ENCODE results near the gene PLEKHH2.
"Not testable (repeated sequence)": the region's sequence is repeated elsewhere in the genome, so short reads cannot be mapped to it uniquely, and the experiment has no call there.

The PLEKHH2 gene

DNA sequence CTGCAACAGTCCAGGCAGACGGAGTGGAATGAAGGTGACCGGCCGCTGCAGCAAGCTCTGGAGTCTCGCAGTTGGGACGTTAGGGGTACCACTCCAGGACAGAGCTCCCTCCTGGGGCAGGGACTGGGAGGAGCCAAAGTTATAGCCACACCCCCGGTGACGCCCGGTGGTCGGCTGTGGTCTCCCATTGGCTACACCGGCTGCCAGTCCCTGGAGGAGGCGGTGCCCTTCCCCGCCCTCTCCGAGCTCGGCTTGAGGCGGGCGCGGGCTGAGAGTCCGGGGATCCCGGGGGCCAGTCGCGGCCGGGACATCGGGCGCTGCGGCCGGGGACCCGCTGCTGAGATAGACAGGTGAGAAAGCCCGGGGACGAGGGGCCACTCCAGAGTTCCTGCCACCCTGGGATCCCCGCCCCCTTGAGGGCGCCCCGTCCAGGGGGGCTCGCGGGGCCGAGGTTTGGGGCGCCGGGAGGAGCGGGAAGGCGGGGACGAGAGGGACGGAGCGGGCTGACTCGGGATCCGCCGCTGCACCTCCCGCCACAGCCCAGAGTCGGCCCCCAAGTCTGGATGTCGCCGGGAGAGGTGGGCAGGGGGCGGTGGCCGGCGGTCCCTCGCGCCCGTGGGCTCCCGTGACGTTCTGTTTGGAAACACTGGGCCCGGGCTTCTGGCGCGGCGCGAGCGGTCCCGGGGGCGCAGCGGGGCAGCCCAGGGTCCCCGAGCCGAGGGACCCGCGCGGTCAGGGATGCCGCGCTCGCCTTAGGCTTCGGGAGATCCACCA, at the start of gene PLEKHH2:
Gene PLEKHH2 (plus strand): TSS at position 231 of the 774 bp plus-strand sequence. CDS start 7,414 bp downstream, outside the sequence.
- DNase-seq, result peak; percentile 96

DNA sequence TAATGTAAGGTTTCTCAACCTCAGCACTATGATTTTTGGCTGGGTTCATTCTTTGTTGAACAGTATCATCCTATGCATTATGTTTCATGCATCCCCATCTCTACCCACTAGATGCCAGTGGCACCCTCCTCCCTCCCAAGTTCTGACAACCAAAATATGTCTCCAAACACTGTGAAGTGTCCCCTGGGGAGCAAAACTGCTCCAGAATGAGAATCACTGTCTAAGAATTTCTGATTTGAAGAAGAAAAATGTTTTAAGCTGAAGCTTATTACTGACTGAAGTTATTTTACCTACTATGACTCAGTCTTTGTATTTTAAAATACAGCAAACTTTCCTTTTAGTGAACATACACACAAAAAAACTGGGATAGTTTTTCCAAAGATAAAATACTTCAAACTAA, 44.6 kb upstream of the PLEKHH2 start:
- no peak for DNase-seq

DNA sequence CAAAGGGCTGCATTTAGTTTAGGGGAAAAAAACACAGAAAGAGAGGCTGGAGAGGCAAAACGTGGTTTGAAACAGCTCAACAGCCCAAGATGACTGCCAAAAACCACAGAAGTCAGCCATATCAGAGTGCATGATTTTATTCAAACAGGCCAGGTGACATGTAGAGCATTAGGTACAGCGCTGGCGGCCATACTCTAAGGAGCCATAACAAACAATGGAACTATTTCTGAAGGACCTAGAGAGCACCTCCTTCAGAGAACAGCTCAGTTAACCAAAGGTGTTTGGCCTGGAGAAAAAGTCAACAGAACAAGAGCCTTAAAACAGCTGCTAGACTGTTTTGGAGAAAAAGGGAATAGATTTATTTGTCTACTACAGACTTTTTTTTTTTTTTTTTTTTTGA, 43.8 kb upstream of the PLEKHH2 start:
- DNase-seq, result no peak

DNA sequence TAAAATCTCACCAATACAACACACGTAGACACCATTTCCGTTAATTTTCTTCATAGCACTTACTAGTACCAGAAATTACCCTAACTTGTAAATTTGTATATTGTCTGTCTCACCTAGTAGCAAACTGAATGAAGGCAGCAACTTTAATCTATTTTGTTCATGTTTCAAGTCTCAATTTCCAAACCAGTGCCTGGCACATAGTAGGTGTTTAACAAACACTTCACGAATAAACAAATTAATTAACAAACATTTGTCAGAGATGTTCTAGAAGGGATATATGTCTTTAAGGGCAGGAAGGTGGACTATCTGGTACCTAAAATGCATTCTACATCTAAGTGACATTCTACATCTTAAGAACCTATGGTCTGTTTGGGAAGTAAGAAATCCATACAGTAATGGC, 42.2 kb upstream of the PLEKHH2 start:
- DNase-seq, result no peak

DNA sequence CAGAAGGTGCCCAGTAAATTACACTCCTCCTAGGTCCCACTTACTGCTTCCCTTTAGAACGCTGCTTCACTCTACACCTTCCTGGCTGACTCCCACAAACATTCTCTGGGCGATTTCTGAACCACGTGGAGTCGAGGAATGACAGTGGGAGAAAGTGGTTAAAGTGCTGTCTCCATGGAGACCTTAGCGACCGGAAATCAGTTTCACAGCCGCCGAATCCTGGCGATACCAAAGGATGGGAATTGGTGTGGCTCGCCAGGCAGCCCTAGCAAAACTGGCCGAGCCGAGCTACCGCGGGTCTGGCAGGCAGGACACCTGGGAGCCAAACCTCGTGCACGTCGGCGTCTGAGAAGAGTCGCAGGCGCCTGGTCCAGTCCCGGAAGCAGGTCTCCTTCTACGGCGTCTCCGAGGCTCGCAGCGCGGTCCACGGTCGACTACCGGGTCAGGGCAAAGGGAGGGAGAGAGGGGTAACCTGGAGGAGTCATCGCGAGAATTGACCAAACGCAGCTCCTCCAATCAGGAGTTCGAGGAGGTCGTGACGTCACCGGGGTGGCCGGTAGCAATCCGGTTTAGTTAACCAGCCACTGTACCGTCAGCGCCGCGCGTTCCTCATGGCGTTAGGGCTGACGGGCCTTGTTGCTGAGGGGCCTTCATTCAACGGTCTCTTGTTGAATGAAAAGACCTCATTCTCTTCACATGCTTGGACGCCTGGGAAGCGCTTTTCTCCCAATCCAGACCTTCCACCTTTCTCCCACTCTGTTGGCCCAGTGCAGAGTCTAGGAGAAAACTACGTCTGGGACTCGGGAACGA, 41.3 kb upstream of the PLEKHH2 start, which contains the start of gene THADA:
Gene THADA (minus strand): TSS at position 436 of the 810 bp plus-strand sequence. CDS start 3,646 bp downstream, outside the sequence.
- DNase-seq, result peak; percentile 99

DNA sequence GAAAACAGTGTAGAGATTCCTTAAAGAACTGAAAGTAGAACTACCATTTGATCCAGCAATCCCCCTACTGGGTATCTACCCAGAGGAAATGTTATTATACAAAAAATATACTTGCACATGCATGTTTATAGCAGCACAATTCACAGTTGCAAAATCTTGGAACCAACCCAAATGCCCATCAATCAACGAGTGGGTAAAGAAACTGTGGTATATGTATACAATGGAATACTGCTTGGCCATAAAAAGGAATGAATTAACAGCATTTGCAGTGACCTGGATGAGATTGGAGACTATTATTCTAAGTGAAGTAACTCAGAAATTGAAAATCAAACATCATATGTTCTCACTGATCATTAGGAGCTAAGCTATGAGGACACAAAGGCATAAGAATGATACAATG, 36.5 kb upstream of the PLEKHH2 start:
- DNase-seq, result not testable (repeated sequence)

DNA sequence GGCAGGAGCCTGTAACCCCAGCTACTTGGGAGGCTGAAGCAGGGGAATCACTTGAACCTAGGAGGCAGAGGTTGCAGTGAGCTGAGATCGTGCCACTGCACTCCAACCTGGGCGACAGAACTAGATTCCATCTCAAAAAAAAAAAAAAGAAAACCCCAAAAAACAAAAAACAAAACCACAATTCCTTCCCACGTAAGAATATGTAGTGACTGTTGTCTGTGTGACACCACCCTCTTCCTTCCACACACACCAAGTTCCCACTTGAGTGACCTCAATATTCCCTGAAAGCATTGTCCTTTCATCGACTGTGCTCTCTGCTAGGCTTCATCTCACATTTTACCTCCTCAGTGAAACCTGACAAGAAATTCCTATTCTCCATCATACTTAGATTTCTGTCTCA, 32.4 kb upstream of the PLEKHH2 start:
- DNase-seq, result no peak

DNA sequence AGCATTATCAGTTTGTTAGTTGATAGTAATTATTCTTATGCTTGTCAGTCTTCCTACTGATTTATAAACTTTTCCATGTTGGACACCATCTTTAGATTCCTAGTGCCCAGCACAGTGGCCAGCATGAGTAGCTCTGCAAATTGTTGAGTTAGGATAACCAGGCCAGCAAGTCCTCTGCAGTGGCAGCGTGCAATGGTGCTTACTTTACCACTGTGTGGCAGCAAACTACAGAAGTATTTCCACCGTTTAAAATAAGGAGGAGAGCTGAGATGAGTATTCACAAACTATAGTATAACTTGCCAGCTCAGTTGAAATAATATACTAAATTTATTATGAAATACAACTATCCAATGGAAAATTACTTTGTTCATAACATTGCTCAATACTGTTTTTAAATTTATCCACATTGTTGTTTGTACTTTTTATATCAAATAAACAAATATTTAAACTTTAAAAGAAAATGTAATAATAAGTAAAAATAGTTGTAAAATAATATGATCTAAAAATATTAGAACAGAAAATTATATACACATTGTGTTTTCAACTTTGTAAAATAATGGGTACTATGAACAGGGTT, 31.9 kb upstream of the PLEKHH2 start:
- DNase-seq, result no peak

DNA sequence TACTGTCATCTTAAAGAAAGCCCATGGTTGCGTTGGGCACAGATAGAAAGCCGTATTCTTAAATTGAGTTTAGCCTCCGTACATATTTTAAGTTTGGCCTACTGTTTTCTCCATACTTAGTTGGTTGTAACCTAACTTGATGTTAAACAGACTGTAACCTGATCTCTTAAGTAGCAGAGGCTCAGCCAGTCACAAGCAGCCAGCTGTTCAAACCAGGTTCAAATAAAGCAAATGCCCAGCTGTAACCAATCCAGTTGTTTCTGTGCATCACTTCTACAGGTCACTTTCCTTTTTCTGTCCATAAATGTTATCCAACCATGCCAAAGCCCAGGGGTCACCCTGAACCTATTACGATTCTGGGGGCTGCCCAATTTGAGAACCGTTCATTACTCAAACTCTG, 31.2 kb upstream of the PLEKHH2 start:
- no peak for DNase-seq

DNA sequence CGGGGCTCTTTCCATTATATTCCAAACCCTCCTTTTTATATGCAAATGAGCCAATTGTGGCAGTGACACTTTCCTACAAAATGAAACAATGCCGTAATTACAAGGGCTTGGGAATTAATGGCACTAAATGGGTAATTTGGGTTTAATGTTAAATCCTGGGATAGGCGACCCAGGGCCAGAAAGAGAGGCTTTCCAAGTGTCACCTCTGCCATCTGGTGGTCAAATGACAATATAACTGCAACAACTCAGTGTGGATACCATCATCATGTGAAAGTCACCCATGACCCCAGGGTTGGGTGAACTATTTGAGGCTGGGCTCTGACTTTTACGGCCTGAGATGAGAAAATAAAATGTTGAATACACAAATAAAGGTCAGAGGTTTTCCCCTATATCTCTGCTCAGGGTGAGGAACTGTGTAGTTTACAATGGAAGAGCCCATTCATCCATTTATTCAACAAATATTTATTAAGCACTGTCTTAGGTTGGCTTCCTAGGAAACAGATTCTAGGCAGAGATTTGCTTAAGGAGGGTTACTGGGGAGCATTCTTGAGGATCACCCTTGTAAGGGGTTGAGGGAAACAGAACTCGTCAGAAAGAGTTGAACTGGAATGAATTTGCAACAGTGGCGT, 27.7 kb upstream of the PLEKHH2 start:
- DNase-seq, result no peak

DNA sequence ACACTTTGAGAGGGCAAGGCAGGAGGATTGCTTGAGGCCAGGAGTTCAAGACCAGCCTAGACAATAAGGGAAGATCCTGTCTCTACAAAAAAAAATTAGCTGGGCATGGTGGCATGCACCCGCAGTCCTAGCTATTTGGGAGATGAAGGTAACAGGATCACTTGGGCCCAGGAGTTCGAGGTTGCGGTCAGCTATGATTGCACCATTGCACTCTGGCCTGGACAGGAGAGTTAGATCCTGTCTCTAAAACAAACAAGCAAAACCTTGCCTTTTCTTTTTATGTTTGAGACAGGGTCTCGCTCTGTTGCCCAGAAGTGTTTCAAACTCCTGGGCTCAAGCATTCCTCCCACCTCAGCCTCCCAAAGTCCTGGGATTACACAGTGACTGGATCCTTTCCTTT, 26.7 kb upstream of the PLEKHH2 start:
- DNase-seq, result no peak

DNA sequence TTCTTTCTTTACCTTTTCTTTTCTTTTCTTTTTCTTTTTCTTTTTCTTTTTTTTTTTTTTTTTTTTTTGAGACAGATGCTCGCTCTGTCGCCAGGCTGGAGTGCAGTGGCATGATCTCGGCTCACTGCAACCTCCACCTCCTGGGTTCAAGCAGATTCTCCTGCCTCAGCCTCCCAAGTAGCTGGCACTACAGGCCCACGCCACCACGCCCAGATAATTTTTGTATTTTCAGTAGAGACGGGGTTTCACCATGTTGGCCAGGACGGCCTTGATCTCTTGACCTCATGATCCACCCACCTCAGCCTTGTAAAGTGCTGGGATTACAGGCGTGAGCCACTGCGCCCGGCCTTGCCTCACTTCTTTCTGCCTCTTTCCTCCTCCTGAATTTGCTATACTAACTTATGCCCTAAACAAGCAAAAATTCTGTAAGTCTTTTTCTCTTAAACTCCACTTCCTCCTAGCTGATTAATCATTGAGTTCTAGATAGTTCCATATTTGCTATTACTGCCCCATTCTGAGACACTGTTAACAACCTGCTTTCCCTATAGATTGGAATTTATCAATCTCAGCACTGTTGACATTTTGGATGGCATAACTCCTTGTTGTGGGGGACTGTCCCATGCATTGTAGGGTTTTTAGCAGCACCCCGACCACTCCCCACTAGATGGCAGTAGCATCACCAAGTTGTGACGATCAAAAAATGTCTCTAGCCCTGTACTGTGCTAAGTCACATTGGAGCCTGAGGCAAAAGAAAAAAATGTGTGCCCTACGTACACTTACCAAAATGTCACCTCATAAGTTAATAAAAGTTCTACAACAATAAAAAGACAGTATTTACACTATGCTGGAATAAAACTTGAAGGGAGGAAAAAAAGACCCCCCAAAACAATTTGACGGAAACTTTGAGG, 24.8 kb upstream of the PLEKHH2 start:
- peak; percentile 79 for DNase-seq

DNA sequence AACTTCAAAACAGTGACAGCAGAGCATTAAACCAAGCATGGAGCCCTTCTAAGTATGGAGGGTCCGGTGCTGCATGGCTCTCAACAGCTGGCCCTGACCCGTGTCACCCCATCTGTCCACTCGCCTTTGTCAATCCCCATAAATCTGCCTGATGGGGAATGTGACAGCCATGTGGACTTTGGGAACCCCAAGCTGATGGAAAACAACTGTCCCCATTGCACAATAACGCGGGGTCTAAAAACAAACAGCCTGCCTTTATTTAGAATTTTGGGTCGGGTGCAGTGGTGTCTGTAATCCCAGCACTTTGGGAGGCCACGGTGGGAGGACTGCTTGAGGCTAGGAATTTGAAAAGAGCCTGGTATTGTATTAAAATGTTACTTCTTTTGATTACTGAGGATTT, 24.1 kb upstream of the PLEKHH2 start:
- no peak for DNase-seq

DNA sequence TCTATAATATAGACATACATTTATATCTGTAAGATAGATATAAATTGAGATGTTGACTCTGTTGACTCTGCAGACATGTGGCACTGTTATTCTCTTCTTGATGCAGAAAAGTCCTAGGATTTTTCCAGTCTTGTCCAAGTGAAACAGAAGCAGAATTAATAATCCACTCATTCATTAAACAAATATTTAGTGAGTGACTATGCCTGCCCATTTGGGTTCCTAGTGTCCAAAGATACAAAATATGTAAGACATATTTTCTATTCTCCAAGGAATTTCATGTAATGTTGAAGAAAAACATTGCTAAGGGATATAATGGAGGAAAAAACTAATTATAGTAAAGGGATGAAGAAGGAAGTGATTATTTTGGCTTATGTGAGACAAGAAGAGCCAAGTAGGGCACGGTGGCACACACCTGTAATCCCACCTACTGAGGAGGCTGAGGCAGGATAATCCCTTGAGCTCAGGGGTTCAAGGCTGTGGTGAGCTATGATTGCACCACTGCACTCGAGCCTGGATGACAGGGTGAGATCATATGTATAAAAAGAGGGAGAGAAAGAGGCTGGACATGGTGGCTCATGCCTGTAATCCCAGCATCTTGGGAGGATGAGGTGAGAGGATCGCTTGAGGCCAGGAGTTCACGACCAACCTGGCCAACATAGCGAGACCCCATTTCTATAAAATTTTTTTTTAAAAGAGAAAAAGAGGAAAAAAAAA, 19.9 kb upstream of the PLEKHH2 start:
- no peak for DNase-seq

DNA sequence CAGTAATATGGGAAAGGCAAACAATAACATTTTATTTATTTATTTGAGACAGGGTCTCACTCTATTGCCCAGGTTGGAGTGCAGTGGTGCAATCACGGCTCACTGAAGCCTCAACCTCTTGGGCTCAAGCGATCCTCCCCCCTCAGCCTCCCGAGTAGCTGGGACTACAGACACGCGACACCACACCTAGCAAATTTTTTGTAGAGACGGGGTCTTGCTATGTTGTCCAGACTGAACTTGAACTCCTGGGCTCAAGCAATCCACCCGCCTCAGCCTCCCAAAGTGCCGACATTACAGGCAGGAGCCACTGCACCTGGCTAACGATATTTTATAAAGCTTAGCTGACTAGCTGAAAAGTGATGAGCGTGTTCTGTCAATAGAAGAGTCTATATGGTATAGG, 17.5 kb upstream of the PLEKHH2 start:
- no peak for DNase-seq

DNA sequence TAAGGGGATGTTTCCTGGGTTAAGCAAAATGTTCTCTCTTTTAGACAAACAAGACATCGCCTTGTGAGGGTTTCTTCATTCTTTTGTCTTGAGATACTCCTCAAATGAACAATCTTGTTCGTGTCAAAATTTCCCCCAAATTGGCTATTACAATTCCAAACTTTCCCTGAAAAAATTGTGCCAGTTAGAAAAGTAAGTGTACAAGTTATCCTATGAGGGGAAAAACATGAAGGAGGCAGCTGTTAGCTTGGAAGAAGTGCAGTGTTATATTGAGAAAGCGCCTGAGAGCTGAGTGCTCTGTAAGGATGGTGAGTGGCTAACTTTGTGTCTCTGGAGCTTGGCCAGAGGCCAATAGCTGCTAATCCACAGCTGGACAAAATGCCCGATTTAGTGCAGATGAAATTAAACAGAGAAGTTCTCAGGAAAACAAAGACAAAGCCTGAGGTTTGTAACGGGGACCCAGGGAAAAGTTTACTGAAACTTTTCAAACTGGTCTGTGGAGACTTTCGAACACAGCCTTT, 14.1 kb upstream of the PLEKHH2 start:
- DNase-seq, result no peak

DNA sequence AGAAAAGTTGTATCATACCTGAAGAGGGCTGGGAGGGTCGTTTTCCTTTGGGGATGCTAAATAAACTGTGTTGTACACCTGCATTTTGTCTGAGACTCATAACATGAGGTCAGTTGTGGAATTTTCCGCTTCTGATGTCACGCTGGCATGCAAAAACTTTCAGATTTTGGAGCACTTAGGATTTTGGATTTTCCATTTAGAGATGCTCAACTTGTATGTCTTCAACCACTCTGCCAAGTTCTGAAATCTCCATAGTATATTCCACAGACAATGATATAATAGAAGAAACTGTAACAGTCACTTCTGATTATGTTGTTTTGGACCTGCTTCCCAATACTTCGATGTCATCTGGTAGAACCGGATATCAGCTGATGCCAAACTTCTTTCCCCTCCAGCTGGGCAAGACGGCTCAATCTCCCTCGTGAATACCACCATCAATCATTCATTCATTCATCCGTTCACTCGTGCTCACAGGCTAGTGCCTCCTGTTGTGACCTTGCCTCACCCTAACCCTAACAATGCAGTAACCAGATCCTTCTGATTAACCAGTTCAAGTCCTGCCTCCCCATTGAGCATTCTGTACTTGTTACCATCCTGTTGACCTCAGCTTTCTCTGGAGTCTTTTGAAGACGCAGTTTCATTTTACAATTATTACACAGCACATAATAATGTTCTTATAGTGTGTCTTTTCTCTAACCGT, 5.3 kb upstream of the PLEKHH2 start:
- no peak for DNase-seq

DNA sequence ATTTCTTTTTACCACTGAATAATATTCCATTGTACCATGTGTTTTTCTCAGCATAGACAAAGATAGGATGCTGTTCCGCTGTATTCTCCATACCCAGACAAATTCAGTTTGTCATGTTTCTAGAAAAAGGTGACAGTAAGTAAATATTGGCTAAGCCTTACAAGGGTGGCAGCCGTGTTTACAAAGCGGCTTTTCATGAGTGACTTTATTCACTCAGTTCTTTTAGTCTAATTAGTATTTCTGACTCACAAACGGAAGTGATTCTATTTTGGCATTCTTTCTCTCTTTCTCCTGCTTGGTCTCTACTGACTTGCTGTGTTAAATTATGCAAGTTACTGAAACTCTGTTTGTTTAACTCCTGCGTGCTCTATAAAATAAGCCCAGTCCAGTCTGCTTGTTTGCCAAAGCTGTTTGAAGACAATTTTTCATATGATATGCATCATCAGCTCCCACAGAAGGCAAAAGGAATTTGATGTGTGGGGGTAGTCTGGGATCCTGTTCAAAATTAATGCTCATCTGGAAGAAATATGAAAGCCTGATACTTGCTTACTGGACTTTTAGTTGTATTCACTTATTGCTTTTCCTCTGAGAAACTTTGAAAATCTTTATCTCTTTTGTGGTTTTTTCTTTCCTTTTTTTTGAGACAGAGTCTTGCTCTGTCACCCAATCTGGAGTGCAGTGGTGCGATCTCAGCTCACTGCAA, 2.3 kb upstream of the PLEKHH2 start:
- no peak for DNase-seq

DNA sequence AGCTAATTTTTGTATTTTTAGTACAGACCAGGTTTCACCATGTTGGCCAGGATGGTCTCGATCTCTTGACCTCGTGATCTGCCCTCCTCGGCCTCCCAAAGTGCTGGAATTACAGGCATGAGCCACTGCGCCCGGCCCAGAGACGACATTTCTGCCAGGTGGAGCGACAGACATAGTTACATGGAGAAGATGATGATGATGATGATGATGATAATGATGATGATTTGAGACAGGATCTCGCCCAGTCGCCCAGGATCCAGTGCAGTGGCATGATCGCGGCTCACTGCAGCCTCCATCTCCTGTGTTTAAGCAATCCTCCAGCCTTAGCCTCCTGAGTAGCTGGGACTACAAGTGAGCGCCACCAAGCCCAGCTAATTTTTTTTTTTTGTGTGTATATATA, 907 bp upstream of the PLEKHH2 start:
- DNase-seq, result not testable (repeated sequence)

DNA sequence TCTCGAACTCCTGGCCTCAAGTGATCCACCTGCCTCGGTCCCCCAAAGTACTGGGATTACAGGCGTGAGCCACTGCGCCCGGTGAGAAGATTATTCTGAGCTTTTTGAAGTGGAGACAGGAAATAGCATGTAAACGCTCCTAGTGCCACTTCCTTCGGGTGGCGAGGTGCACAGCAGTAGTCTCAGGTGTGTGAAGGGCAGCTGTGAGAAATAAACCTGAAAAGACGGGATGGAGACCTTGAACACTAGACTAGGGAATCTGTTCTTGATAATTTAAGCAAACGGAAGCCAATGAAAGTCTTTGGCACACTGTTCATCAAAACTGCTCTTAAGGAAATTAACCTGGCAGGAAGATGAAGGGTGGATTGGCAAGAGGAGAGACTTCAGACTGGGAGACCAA, 439 bp upstream of the PLEKHH2 start:
- DNase-seq, result no peak

All from activated CD8-positive, alpha-beta memory T cell treated with anti-CD3 and anti-CD28 coated beads, Interleukin-2, amount 50 U/mL, for 48 hours (primary cell).